ENCODE results near the gene PROKR1.
A peak's percentile ranks its signal among the peaks of the same experiment; 100 is the strongest.
"Not testable (repeated sequence)": the region's sequence is repeated elsewhere in the genome, so short reads cannot be mapped to it uniquely, and the experiment has no call there.

Gene PROKR1

DNA sequence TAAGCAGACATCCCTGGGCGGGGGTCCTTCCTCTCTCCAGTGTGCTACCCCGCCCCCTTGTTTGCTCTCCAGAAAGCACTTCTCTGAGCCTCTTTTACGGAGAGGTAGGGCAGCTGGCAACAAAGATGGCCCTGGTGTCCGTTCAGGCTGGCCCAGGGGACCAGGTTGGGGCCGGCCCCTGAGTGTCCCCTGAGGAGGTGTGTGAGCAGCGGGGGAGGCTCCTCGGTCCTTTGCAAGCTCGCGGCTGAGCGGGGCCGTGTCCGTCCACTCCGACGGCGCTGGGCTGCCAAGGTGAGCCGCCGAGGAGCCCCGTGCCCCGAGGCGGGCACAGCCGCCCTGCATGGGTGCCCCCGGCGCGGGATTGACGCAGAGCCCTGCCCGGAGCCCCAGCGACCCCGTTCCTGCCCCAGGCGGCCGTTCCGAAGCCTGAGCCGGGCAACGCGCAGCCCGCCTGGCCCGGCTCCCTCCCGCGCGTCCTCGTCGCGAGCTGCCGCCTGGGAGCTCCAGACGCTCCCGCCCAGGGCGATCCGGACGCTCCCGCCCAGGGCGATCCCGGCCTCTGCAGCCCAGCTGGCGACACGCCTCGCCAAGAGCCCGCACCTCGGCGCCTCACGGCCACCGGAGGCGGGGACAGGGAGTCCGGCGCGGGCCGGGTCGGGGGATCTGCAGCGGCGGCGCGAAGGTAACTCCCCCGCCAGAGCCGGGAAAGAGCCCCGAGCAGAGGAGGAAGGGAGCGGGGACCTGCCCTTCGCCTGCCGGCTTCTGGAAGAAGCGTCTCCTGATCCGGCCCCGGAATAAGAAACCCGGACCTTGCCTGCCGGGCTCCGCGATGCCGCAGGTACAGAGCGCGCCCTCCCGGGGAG, at the start of gene PROKR1:
Gene PROKR1, plus strand, starts transcription at position 569 of the 863 bp plus-strand sequence. CDS start 2,243 bp downstream, outside the sequence.
- DNase-seq (ENCODE audit: low spot score): peak; percentile 35

DNA sequence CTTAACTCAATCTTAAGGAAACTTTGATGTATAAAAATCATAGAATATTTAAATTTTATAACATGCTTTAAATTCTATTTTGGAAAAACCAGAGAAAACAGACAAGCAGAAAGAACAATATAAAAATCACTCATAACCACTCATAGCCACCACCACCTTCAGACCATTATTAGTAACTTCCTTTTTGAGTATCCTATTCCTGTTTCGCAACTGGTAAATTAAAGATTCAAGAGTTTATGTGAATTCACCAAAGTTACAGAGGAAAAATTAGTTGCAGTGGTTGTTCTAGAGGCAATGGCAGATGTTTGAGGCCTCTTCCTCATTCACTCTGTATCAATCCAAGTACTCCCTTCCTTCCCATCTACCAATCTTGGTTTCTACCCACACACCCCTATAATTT, 49.3 kb upstream of the PROKR1 start:
- DNase-seq (ENCODE audit: low spot score): no peak

GRCh38 chr2:68594674-68595492, 48.5 kb upstream of the PROKR1 start:
- peak; percentile 82 for DNase-seq (ENCODE audit: low spot score)

GRCh38 chr2:68595493-68595785, 47.9 kb upstream of the PROKR1 start:
- not testable (repeated sequence) for DNase-seq (ENCODE audit: low spot score)

DNA sequence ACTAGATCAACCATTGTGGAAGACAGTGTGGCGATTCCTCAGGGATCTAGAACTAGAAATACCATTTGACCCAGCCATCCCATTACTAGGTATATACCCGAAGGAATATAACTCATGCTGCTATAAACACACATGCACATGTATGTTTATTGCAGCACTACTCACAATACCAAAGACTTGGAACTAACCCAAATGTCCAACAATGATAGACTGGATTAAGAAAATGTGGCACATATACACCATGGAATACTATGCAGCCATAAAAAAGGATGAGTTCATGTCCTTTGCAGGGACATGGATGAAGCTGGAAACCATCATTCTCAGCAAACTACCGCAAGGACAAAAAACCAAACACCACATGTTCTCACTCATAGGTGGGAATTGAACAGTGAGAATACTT, 42.9 kb upstream of the PROKR1 start:
- not testable (repeated sequence) for DNase-seq (ENCODE audit: low spot score)

GRCh38 chr2:68603059-68603458, 40.3 kb upstream of the PROKR1 start:
- no peak for DNase-seq (ENCODE audit: low spot score)

DNA sequence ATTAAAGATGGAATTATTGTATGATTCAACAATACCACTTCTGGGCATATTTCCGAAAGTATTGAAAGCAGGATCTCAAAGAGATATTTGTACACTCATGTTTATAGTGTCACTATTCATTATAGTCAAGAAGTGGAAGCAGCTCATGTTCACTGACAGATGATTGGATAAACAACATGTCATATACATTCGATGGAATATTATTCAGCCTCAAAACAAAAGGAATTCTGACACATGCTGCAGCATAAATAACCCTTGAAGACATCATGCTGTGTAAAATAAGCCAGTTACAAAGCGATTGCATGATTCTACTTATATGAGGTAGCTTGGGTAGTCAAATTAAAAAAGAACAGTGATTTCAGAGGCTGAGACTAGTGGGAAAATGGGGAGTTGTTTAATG, 39.3 kb upstream of the PROKR1 start:
- no peak for DNase-seq (ENCODE audit: low spot score)

- DNase-seq (ENCODE audit: low spot score): no peak
Measured at GRCh38 chr2:68605939-68606338, 37.4 kb upstream of the PROKR1 start.

GRCh38 chr2:68606759-68607158, 36.6 kb upstream of the PROKR1 start:
- DNase-seq (ENCODE audit: low spot score): no peak

GRCh38 chr2:68607837-68608236, 35.5 kb upstream of the PROKR1 start:
- no peak for DNase-seq (ENCODE audit: low spot score)

GRCh38 chr2:68612765-68613519, 30.4 kb upstream of the PROKR1 start:
- no peak for DNase-seq (ENCODE audit: low spot score)

DNA sequence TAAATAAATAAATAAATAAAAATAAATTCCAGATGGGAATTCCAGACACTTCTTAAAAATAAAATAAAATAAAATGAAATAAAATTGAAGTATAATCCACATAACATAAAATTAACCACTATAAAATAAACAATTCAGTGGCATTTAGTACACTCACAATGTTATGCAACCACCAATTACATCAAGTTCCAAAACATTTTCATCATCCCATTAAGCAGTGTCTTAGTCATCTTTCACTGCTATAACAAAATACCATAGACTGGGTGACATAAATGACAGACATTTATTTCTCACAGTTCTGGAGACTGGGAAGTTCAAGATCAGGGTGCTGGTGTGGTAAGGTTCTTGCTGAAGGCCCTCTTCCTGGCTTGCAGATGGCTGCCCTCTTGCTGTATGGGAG, 22.6 kb upstream of the PROKR1 start:
- no peak for DNase-seq (ENCODE audit: low spot score)

- DNase-seq (ENCODE audit: low spot score): no peak
Measured at GRCh38 chr2:68623820-68624219, 19.6 kb upstream of the PROKR1 start.

- DNase-seq (ENCODE audit: low spot score): no peak
Measured at GRCh38 chr2:68627615-68628014, 15.8 kb upstream of the PROKR1 start.

- DNase-seq (ENCODE audit: low spot score): peak; percentile 40
Measured at GRCh38 chr2:68632021-68632420, 11.4 kb upstream of the PROKR1 start.

DNA sequence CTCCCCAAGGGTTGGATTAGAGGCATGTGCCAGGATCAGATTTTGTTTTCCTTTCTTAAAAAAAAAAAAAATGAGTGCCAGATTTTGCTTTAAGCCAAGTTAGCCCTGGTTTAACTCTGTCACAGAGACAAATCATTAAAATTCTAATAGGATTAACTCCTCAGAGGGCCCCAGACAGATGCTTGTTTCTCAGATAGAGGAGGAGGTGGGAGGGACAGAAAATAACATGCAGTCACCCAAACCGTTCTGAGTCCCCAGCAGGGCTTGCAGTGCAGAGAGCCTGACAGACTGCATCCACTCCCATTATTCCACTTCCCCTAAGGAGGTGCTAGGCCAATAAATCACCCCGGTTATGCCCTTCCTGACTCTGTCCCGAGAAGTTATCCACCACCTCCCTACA, 6.3 kb upstream of the PROKR1 start:
- DNase-seq (ENCODE audit: low spot score): no peak

- DNase-seq (ENCODE audit: low spot score): no peak
Measured at GRCh38 chr2:68643874-68644485, 601 bp downstream of the PROKR1 start.

DNA sequence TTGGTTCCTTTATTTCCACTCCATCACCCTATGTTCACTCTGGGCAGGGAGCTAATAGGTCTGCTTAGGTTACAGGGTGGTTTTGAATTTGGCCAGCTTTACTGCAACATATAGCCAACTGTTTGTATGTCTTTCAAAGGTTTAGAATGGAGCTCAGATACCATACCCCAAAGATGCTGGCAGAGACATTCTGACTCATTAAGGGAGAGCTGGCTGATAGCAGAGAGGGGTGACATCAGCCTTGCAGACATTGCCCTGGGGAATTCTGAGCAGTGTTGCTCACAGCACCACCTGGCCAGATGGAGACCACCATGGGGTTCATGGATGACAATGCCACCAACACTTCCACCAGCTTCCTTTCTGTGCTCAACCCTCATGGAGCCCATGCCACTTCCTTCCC, 2.1 kb downstream of the PROKR1 start:
- DNase-seq (ENCODE audit: low spot score): peak; percentile 17

DNA sequence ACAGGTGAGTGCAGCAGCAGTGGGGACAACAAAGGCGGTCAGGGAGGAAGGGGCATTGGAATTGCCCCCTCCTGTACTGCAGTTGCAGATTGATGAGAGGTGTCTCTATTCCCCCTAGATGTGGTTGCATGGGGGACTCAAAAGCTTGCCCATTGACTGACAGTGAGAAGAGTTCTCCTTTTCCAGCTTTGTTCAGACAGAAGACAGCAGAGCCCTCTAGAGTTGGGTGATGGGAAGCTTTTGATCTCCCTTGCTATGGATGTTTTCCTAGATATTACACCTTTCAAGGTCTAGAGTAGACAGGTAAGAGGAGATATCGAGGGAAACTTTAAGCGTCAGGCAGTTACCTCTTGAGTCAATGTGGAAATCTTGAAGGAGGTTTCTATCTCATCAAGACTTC, 2.9 kb downstream of the PROKR1 start:
- DNase-seq (ENCODE audit: low spot score): peak; percentile 5

GRCh38 chr2:68650645-68651044, 7.3 kb downstream of the PROKR1 start:
- DNase-seq (ENCODE audit: low spot score): no peak

DNA sequence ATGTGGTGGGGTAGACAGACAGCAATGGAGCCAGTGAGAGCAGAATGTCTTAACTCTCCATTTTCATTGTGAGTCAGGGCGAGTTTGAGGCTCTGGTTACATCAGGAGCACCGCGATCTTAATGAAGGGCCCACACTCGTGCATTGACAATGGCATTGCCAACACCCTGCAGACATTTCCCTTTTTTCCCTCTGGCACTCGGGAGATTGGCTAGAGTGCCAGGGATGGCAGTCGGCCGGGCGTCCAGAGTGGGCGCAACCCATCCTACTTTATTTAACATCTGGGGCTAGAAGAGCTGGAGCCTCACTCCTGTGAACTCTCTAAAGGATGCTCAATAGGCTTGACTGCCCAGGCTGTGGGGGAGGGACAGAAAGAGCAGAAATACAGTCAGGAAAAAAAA, 9.7 kb downstream of the PROKR1 start:
- DNase-seq (ENCODE audit: low spot score): no peak

- DNase-seq (ENCODE audit: low spot score): peak; percentile 52
Measured at GRCh38 chr2:68653538-68653982, 10.2 kb downstream of the PROKR1 start.
